H1 (cell line): ENCODE results near the gene TEX2. TPM values are rescaled to one million over a fixed set of nuclear protein-coding genes. Genes with fewer than 3 reads are reported as not detected.

Experiments used
- RXRA ChIP-seq: IDR thresholded peaks from 2 replicates; pipeline ENCODE4 v1.6.1; 2011; ENCODE audit warnings: low read depth, mild to moderate bottlenecking, low read length, moderate library complexity; ENCODE audit not compliant: insufficient read depth
- polyA plus RNA-seq, 7 experiments: library from polyadenylated mRNA; depleted of rRNA in 3 of 7; stranded (reverse) in 5 of 7; unstranded in 2 of 7; fragments of >200 nt in 5 of 7; fragments of 200-250 nt in 2 of 7; gene quantifications; 1 replicate in 5 of 7; 2 replicates in 1 of 7; 4 replicates in 1 of 7; pipeline versions ENCODE4 v1.2.1 to v1.2.3, GENCODE V29; 2011 to 2013; ENCODE audit warnings: missing spikeins in 2 of 7, mixed read lengths in 2 of 7
- total RNA-seq: library from RNA; stranded (reverse); fragmentation: NEBNext Ultra II Directional; extraction: Animal tissue kit (Norgen Biotek cat#: 25700); gene quantifications from 2 replicates; pipeline ENCODE4 v1.2.1, GENCODE V29; 2021

Gene TEX2
- total and polyA plus RNA-seq, 2 of the 8 experiments (the other 6 are each of a cell fraction or from before 2014, with no cell fraction given), result 6.1 to 15.6 TPM

GRCh38 chr17:64131606-64132270 lies 131.3 kb downstream of the TEX2 start (continued):
- no peak for TF ChIP-seq RXRA
